H1 (cell line): ENCODE results near the gene WNK3. TPM values are rescaled to one million over a fixed set of nuclear protein-coding genes. Genes with fewer than 3 reads are reported as not detected.

Source experiments
- CTCF ChIP-seq, 3 experiments: IDR thresholded peaks; 1 replicate in 2 of 3; 2 replicates in 1 of 3; pipeline versions ENCODE4 v1.5.1 to v1.6.1; 2011; ENCODE audit warnings: low read length in 3 of 3, mild to moderate bottlenecking in 3 of 3, inconsistent platforms in 2 of 3, low read depth in 1 of 3, moderate library complexity in 1 of 3; ENCODE audit not compliant: insufficient read depth in 1 of 3; ENCODE audit errors: control extremely low read depth in 1 of 3
- POLR2AphosphoS5 ChIP-seq: IDR thresholded peaks from 2 replicates; pipeline ENCODE4 v1.6.1; 2011; ENCODE audit warnings: low read depth, low read length
- polyA plus RNA-seq, 7 experiments: library from polyadenylated mRNA; depleted of rRNA in 3 of 7; stranded (reverse) in 5 of 7; unstranded in 2 of 7; fragments of >200 nt in 5 of 7; fragments of 200-250 nt in 2 of 7; gene quantifications; 1 replicate in 5 of 7; 2 replicates in 1 of 7; 4 replicates in 1 of 7; pipeline versions ENCODE4 v1.2.1 to v1.2.3, GENCODE V29; 2011 to 2013; ENCODE audit warnings: missing spikeins in 2 of 7, mixed read lengths in 2 of 7
- total RNA-seq: library from RNA; stranded (reverse); fragmentation: NEBNext Ultra II Directional; extraction: Animal tissue kit (Norgen Biotek cat#: 25700); gene quantifications from 2 replicates; pipeline ENCODE4 v1.2.1, GENCODE V29; 2021
- TF ChIP-seq, protein P1 (sequence below): IDR thresholded peaks from 2 replicates; pipeline ENCODE4 v1.6.1; 2011; ENCODE audit warnings: low read depth, mild to moderate bottlenecking, low read length; ENCODE audit not compliant: insufficient read depth

Gene WNK3
- total and polyA plus RNA-seq, 2 of the 8 experiments (the other 6 are each of a cell fraction or from before 2014, with no cell fraction given): 5.5 to 37.5 TPM

GRCh38 chrX:54178100-54178940 is 179.5 kb downstream of the WNK3 start (continued):
- no peak for TF ChIP-seq CTCF (IDR thresholded peaks at IDR 0.05; ENCODE audit: control extremely low read depth in 1 of 3, insufficient read depth in 1 of 3, low read depth in 1 of 3, low read length in 3 of 3)
- TF ChIP-seq, protein P1, sequence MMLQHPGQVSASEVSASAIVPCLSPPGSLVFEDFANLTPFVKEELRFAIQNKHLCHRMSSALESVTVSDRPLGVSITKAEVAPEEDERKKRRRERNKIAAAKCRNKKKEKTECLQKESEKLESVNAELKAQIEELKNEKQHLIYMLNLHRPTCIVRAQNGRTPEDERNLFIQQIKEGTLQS: no peak
- TF ChIP-seq POLR2AphosphoS5: no peak
